Transverse colon (tissue), 4 donors: ENCODE measurements around the gene EIF1AD. TPM values are rescaled to one million over a fixed set of nuclear protein-coding genes. Genes with fewer than 3 reads are reported as not detected.

Source experiments
- DNase-seq: peaks from one replicate; pipeline ENCODE4 v3.0.0-alpha.2; 2019
- H3K27ac ChIP-seq, 4 donors: fragments of 200-600 bp; sonication (generic); 2 replicates each; pipeline ENCODE4 v1.5.1; 2016 to 2018; ENCODE audit warnings: inconsistent platforms in 4 of 4
- H3K27me3 ChIP-seq: fragments of 200-600 bp; sonication (generic); 2 replicates; pipeline ENCODE4 v1.5.1; 2017; ENCODE audit warnings: inconsistent platforms
- H3K36me3 ChIP-seq, 4 donors: fragments of 200-600 bp; sonication (generic); 2 replicates each; pipeline ENCODE4 v1.5.1; 2017 to 2019; ENCODE audit warnings: inconsistent platforms in 4 of 4
- H3K4me1 ChIP-seq, 4 donors: fragments of 200-600 bp; sonication (generic); 2 replicates each; pipeline ENCODE4 v1.5.1; 2017 to 2020; ENCODE audit warnings: inconsistent platforms in 4 of 4
- H3K4me3 ChIP-seq, 4 donors: fragments of 200-600 bp; sonication (generic); 1 replicate in 1 of 4; 2 replicates in 3 of 4; pipeline versions ENCODE4 v1.5.1 to v1.6.1; 2017 to 2019; ENCODE audit warnings: inconsistent platforms in 4 of 4
- H3K9me3 ChIP-seq, 2 donors: fragments of 200-600 bp; sonication (generic); 2 replicates each; pipeline ENCODE4 v1.5.1; 2017 to 2019; ENCODE audit warnings: inconsistent platforms in 2 of 2
- CTCF ChIP-seq, 5 experiments: fragments of 200-600 bp in 3 of 5; fragments of 450-650 bp in 2 of 5; sonication (generic) in 3 of 5; IDR thresholded peaks; 1 replicate in 2 of 5; 2 replicates in 3 of 5; pipeline ENCODE4 v1.5.1; 2016 to 2017; ENCODE audit warnings: antibody characterized with exemption in 5 of 5, inconsistent platforms in 3 of 5, mild to moderate bottlenecking in 2 of 5, moderate library complexity in 1 of 5
- EP300 ChIP-seq: sonication (generic); formaldehyde crosslinking; IDR thresholded peaks from one replicate; pipeline ENCODE4 v1.6.1; 2017; ENCODE audit warnings: antibody characterized with exemption, low read depth
- POLR2A ChIP-seq: fragments of 450-650 bp; IDR thresholded peaks from one replicate; pipeline ENCODE4 v1.6.1; 2016; ENCODE audit warnings: antibody characterized with exemption, mild to moderate bottlenecking, moderate library complexity
- POLR2AphosphoS5 ChIP-seq, 3 donors: sonication (generic); formaldehyde crosslinking; IDR thresholded peaks; one replicate each; pipeline ENCODE4 v1.6.1; 2016; ENCODE audit warnings: antibody characterized with exemption in 3 of 3
- WGBS, 2 donors: methylation state at CpG; one replicate each; pipeline ENCODE4 v1.1.5; 2018; ENCODE audit warnings: low coverage in 1 of 2; 5-methylcytosine and 5-hydroxymethylcytosine counted together
- in situ Hi-C, 4 donors: fragments of 200-750 bp; cut with MboI; loops; one replicate each; pipeline versions ENCODE4 v1.15.0 to v1.15.1; 2017; ENCODE audit warnings: low sequenced_read_pairs in 3 of 4, low pct_ligation_motif_present in 1 of 4, low pct_unique_long_range_greater_than_20kb in 1 of 4
- intact Hi-C: fragments of 100-400 bp; cut with DNase I; formaldehyde crosslinking; loops from one replicate; pipeline ENCODE4 v1.15.1; 2023; ENCODE audit warnings: low total_unique reads
- total RNA-seq, 4 donors: library from RNA; depleted of rRNA; stranded (reverse); fragments of >200 nt; gene quantifications; one replicate each; pipeline ENCODE4 v1.1.0, GENCODE V29; 2016

Gene EIF1AD
- total RNA-seq, 4 donors from 2014 or later = 14.6 to 82.6 (median 31.2) TPM

GRCh38 chr11:66017321-66017720 is 15.4 kb upstream of the EIF1AD start:
- DNase-seq = no peak
- in situ Hi-C loops (no loop called here), intact Hi-C loops (no loop called here)
- WGBS, 2 donors = 78 to 83% methylated on average over 3 to 4 of the region's 4 CpGs
- Histone ChIP-seq H3K4me3 (no peak overlapping the region), H3K27ac (no peak overlapping the region), H3K36me3 (no peaks in the 10 kb centered on the region), H3K9me3 (no peaks in the 10 kb centered on the region), H3K27me3 (peaks cover 18% of the 10 kb centered on the region), H3K4me1 (peaks cover 0 to 3% (median 2%) of the 10 kb centered on the region in 4 donors)
- TF ChIP-seq POLR2AphosphoS5 (IDR thresholded peaks at IDR 0.05) = no peak
- no peak for TF ChIP-seq POLR2A
- TF ChIP-seq CTCF (IDR thresholded peaks at IDR 0.05) = no peak
- no peak for TF ChIP-seq EP300

- H3K4me3 ChIP-seq = no peak overlapping the region
- H3K27me3 ChIP-seq = peaks cover 23% of the 10 kb centered on the region
- in situ Hi-C loops (no loop called here), intact Hi-C loops (no loop called here)
- no peak for DNase-seq
- H3K36me3 ChIP-seq = no peaks in the 10 kb centered on the region
- WGBS, 2 donors = 85% methylated on average over 10 of the region's 10 CpGs; no CpG with 5 or more reads in 1 of the 2 donors
- H3K9me3 ChIP-seq = no peaks in the 10 kb centered on the region
- H3K27ac ChIP-seq = no peak overlapping the region
- TF ChIP-seq POLR2A = no peak
- TF ChIP-seq CTCF (IDR thresholded peaks at IDR 0.05) = no peak
- no peak for TF ChIP-seq POLR2AphosphoS5 (IDR thresholded peaks at IDR 0.05)
- TF ChIP-seq EP300 = no peak
- peaks cover 0 to 4% (median 3%) of the 10 kb centered on the region in 4 donors for H3K4me1 ChIP-seq
Measured at GRCh38 chr11:66016793-66017177, 14.8 kb upstream of the EIF1AD start.

GRCh38 chr11:66015936-66016792 is 14.2 kb upstream of the EIF1AD start:
- 77% methylated on average over 15 of the region's 18 CpGs; no CpG with 5 or more reads in 1 of the 2 donors for WGBS, 2 donors
- in situ Hi-C loops (no loop called here), intact Hi-C loops (no loop called here)
- no peaks in the 10 kb centered on the region for H3K9me3 ChIP-seq
- H3K4me1 ChIP-seq = peaks cover 0 to 7% (median 6%) of the 10 kb centered on the region in 4 donors
- no peak overlapping the region for H3K4me3 ChIP-seq
- H3K27ac ChIP-seq = no peak overlapping the region
- H3K27me3 ChIP-seq = peaks cover 29% of the 10 kb centered on the region
- TF ChIP-seq POLR2AphosphoS5 (IDR thresholded peaks at IDR 0.05) (no peak), CTCF (IDR thresholded peaks at IDR 0.05) (no peak), EP300 (no peak), POLR2A (no peak)
- DNase-seq = no peak
- no peaks in the 10 kb centered on the region for H3K36me3 ChIP-seq

GRCh38 chr11:66015454-66015881 is 13.5 kb upstream of the EIF1AD start:
- Histone ChIP-seq H3K36me3 (no peaks in the 10 kb centered on the region), H3K9me3 (no peaks in the 10 kb centered on the region), H3K4me3 (no peak overlapping the region), H3K27me3 (peaks cover 35% of the 10 kb centered on the region), H3K4me1 (peaks cover 0 to 7% (median 6%) of the 10 kb centered on the region in 4 donors), H3K27ac (no peak overlapping the region)
- intact Hi-C loops (no loop called here), in situ Hi-C loops (no loop called here)
- TF ChIP-seq POLR2AphosphoS5 (IDR thresholded peaks at IDR 0.05) (no peak), CTCF (IDR thresholded peaks at IDR 0.05) (no peak), EP300 (no peak)
- 81% methylated on average over 7 of the region's 7 CpGs; no CpG with 5 or more reads in 1 of the 2 donors for WGBS, 2 donors
- no peak for DNase-seq
